ENCODE measurements around the gene JAKMIP1.

The JAKMIP1 gene

DNA sequence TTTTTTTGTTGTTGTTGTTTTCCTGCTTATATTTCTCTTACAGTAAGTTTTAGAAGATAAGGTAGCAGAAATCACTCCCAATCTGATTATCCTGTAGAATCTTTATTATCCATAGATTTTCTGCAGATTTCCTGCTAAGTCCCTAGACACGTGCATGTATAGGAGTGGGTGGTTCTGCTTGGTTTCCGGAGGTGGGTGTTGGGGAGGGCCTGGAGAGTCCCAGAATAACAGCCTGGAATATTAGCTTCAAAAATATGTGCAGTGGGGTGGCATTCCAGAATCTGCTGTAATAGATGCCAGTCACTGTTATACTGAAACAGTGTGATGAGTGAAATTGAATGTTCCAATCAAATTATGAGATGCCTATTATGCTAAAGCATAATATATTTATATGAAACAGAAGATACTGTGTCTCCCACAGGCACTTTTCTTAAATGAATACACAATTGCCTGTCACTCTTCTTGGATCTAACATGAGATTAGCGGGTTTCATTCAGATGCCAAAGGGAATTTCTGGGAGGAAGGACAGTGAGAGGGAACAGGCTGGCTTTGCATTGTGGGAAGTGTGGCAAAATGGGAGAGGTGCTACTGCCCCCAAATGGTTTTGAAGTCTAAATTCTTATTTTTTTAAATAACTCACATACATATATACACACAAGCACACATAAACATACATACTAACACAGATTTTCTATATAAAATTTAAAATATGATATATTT lies 219.8 kb downstream of the JAKMIP1 start:
- DNase-seq: no peak

DNA sequence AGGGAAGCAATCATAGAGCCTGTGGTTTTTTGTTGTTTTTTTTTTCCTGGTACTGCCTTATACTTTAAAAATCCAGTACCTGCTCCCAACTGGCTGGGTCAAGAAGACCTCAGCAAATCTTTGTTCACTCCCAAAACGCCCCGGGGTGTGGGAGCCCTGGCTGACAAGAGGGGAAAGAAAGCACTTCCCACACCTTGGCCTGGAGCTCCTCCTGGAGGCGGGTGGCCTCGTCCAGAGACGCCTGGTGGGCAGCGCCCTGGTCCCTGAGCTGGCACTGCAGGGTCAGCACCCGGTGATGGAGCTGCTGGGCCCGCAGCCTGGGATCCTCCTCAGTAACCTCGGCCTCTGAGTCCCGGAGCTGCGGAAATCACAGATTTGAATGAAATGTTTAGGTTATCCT lies 220.4 kb downstream of the JAKMIP1 start:
- DNase-seq: no peak

DNA sequence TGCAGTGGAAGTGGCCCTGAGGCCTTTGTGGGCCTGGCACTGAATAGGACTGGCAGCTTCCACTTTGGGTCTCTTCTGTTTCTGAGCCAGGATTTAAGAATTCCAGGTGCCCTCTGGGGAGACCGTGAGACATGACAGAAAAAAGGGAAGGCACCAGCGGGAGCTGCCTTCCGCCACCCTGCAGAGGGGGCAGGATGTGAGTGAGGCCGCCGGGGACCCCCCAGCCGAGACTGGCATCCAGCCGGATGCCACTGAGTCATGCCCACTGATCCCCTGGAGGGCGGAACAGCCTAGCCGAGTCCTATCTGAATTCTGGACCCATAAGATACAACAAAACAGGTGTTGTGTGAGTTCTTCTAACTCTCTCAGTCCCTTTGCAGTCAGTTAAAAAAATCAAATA lies 223.4 kb downstream of the JAKMIP1 start:
- no peak for DNase-seq

DNA sequence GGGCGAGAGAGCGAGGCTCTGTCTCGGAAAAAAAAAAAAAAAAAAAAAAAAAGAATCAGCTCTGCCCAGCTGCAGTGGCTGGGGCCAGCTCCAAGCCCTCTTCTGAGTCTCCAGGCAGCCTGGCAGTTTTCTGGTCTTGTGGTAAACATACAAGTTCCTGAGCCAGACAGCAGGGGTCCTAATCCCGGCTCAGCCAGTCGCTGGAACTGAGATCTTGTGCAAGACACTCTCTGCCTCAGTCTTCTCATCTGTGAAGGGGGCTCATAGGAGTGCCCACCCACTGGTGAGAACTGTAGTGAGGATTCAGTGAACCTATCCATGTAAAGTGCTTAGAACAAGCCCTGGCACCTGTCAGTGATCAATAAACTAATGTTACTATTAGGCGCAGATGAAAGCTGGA lies 223.9 kb downstream of the JAKMIP1 start:
- DNase-seq: no peak
